Superior temporal gyrus (tissue), 1 donor: ENCODE measurements around the gene DNAH7.
"Not testable (repeated sequence)": the region's sequence is repeated elsewhere in the genome, so short reads cannot be mapped to it uniquely, and the experiment has no call there.

Experiments
- DNase-seq: peaks from one replicate; pipeline ENCODE4 v3.0.0-alpha.2; 2016; ENCODE audit errors: extremely low spot score

DNAH7 gene

DNA sequence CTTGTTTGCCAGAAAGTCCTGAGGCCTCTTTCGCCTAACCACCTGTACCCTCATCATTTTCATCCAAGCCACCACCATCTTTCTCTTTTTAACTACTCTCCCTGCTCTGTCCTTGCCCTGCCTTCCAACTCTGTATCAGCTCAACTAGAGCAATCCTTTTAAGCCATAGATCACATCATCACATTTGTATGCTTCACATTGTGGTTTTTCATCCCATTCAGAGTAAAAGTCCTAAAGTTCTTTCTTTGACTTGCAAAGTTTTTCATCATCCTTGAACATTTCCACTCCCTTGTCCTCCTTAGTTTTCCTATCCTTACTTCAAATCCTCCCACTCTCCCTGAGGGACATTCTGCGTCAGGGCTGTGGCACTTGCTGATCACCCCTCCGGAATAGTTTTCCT is 337.7 kb downstream of the DNAH7 start:
- no peak for DNase-seq

DNA sequence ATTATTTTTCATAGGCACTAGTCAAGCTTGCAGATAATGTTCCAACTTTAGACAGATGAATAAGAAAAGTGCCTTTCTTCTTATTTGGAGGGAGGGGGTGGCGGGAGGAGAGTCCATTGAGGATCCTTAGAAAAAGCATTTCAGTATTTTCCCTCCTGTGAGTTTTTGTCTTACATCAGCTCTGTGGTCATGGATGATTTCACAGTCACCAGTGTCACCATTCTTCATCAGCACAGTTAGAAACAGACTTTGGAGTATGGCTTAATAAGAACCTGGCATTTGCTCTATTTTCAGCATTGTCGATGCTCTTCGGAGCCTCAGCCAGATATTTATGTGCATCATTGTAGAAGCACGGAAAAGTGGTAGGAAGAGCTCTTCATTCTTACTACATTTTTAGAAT is 341.5 kb downstream of the DNAH7 start:
- no peak for DNase-seq

DNA sequence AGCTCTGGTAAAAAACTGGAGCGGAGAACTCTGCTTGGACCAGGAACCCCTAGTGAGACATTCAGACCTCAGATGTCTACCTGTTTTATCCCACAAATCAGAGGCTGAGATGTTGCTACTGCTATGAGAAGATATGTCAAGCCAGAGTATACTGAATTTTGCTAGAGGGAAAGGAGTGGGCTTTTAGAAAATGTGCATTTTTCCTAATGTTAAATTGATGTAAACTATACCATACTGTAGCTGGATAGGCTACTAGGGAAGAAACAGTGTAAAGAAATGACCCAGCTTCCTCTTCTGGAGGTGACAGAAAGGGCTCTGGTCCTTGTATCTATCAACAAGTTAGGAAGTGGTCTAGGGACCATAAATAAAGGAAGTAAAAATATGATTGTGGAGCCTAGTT is 346.6 kb downstream of the DNAH7 start:
- no peak for DNase-seq

DNA sequence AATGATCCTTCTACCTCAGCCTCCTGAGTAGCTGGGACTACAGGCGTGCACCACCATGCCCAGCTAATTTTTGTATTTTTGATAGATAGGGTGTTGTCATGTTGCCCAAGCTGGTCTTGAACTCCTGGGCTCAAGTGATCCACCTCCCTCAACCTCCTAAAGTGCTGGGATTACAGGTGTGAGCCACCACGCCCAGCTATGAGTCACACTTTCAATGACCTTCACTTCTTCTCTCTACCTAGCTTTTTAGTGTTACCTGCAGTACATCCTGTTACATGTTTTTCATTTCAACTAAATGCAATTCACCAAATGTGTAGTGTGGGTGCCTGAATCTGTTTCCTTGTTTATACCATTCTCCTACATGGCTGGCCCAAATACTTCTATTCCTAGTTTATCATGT is 347.6 kb downstream of the DNAH7 start:
- no peak for DNase-seq

DNA sequence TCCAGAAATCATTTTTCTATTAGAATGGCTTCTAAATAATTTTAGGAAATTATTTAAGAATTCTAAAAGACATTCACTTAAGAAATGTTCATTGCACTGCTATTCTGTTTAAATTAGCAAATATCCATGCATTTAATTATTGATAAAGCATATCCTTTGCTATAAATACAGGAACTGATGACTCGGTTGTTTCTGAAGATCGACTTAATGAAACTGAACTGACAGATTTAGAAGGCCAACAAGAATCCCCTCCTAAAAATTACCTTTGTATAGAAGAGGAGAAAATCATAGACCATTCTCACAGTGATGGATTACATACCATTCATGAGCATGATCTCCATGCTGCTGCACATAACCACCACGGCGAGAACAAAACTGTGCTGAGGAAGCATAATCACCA is 352.2 kb downstream of the DNAH7 start:
- DNase-seq = no peak

DNA sequence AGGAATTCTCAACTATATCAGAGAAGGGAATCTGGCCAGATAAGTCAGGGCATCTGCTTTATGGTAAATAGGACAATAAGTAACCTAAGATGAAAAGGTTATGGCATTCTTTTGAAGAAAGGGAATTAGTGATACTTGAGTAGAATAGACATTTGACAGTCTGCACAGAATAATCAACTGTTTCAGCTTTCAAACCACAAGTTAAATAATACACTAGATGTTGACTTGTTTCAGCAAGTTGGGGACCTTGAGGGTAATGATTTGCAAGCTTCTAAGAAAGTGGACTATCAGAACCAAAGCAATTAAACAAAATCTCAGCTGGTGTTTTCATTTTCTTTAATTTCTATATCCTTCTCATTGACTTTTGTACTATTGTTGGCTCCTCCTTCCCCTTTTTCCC is 357.2 kb downstream of the DNAH7 start:
- no peak for DNase-seq

DNA sequence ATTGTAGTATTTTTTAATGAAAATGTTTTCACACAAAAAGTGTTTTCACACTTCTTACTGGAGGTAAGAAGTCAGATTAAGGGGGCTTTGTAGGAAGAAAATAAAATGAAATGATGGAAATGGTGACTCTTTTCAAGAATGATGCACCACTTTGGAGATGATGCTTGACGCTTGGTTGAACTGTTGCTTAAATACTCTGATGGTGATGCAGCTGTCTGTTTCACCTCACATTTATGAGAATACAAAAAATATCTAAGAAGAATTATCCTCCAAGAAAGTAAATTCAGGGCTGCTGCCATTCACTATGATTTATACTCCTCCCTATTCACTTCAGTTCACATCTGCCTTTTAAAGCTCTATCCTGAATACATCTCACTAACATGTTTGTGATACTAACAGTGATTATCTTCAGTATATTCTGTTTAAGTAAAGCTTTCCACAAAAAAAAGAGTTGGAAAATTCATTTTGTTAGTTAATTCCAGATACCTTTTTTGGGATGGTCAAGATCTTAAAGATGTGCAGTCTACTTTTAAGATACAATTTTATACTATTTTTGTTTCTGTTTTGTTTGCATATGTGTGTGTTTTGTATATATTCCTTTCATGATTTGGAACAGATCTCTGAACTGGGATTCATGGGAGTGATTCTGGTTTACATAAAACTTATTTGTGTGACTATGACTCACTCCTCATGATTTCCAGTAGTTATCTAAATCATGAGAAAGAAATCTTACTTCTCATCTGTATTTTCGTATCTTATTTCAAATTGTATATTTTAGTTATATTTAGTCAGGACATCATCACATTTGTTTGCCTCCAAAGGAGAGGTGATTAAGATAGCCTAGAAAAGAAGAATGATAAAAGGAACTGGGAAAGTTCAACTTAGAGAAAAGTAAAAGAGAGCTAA is 358.5 kb downstream of the DNAH7 start:
- DNase-seq = no peak

DNA sequence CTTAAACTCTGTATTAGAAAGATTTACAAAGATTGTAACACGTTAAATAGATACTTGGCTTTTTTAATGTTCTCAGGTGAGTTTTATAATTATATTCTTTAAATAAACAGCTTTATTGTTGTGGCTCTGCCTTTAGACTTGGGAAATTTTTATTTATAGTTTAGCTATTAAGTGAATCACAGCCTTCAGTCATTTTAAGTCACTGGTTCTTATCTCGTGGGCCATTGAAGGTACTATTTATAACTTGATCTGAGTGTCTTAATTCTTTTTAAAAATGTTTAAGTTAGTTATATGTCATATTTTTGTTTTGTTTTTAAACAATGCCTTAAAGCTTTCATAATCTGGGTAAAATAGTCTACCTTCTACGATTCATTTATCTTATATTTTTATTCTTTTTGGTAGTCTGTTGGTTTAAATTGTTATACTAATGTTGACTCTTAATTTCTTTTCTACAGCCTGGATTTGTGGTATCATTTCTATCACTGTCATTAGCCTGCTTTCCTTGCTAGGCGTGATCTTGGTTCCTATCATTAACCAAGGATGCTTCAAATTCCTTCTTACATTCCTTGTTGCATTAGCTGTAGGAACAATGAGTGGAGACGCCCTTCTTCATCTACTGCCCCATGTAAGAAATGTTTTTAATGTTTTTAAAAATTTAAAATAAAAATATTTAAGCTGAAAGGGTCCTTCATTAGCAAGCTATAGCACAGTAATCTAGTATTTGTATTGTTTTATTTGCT is 362.3 kb downstream of the DNAH7 start:
- no peak for DNase-seq

DNA sequence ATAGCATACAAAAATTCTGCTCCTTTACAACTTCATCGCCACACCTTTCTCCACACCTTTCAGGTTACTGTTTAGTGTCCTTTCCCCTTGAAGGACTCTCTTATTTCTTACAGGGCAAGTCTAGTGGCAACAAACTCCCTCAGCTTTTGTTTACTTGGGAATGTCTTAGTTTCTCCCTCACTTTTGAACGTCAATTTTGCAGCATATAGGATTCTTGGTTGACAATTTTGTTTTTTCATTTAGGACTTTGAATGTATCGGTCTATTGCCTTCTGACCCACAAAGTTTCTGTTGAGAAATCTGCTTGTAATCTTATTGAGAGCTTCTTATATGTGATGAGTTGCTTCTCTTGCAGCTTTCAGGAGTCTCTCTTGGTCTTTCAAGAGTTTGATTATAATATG is 368.2 kb downstream of the DNAH7 start:
- DNase-seq = no peak

DNA sequence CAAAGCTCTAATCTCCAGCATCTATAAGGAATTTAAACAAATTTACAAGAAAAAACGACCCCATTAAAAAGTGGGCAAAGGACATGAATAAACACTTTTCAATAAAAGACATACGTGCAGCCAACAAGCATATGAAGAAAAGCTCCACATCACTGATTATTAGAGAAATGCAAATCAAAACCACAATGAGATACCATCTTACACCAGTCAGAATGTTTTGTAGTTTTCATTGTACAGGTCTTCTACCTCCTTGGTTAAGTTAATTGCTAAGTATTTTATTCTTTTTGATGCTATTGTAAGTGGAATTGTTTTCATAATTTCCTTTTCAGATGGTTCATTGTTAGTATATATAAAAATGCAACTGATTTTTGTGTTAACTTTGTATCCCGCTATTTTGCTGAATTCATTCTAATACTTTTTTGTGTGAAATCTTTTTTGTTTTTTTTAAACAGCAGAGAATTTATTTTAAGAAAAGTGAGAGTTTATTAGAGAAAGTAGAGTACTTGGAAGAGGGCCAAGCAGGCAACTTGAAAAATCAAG is 370.9 kb downstream of the DNAH7 start:
- no peak for DNase-seq

DNA sequence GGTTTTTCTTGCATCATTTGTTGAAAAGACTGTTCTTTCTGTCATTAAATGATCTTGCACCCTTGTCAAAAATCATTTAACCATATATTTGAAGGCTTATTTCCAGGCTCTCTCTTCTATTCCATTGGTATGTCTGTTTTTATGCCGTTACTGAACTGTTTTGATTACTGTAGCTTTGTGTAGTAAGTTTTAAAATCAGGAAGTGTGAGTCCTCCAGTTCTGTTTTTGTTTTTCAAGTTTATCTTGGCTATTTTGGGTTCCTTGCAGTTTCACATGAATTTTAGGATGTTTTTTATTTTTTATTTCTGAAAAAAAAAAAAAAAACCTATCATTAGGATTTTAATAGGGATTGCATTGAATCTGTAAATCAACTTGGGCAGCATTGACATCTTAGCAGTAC is 372.6 kb downstream of the DNAH7 start:
- DNase-seq = no peak

DNA sequence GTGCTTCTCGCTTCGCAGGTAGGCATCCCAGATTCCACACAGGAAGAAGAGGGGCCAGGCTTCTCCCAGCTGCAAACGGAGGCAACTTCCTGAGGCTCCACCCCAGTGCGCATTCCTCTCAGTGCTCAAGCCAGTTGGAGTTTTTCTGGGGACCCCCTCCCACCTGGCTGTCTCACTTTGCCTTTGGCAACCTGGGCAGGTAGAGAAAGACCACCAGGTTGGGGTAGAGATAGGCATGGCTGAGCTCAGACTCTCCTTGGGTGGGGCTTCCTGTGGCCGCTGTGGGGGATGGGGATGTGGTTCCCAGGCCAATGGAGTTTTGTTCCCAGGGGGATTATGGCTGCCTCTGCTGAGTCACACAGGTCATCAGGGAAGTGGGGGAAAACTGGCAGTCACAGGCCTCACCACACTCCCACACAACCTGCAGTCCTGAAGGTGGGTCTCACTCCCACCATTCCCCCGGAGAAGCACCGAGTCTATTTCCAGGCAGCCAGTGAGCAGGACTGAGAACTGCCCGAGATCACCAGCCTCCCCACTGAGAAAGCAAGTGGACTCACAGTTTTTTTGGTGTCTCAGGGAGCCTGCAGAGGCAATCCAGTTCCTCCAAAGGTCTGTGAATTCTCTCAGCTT is 373.5 kb downstream of the DNAH7 start:
- DNase-seq = no peak

DNA sequence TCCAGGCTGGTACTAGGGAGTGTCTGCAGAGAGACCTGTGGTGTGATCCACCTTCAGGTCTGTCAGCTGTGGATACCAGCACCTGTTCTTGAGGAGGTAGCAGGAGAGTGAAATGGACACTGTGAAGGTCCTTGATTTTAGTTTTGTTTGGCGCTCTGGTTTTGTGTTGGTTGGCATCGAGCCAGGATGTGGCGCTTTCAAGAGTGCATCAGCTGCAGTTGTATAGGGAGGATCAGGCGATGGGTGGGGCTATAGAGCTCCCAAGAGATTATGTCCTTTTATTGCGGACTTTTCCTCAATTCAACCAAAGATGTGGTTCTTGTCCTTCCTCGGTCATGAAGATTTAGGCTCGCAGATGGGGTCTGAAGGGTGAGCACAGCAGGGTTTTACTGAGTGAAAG is 374.1 kb downstream of the DNAH7 start:
- DNase-seq = no peak

DNA sequence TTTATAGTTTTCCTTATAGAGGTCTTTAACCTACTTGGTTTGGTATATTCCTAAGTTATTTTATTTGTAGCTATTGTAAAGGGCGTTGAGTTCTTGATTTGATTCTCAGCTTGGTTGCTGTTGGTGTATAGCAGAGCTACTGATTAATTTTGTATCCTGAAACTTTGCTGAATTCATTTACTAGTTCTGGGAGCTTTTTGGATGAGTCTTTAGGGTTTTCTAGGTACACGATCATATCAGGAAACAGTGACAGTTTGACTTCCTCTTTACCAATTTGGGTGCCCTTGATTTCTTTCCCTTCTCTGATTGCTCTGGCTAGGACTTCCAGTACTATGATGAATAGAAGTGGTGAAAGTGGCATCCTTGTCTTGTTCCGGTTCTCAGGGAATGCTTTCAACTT is 376.1 kb downstream of the DNAH7 start:
- DNase-seq = not testable (repeated sequence)
